IMR-90 (cell line): ENCODE data around the gene RUSF1. TPM values are rescaled to one million over a fixed set of nuclear protein-coding genes. Genes with fewer than 3 reads are reported as not detected.

Experiments
- ATAC-seq: fragments of 200-7000 bp; cut with Tn5 transposase; 2 replicates; pipeline ENCODE4 v1.9.1; 2020; ENCODE audit warnings: low read depth, mild to moderate bottlenecking, moderate library complexity
- BruUV-seq: library from RNA; stranded (reverse); fragments of 400-500 nt; replicated peaks from 2 replicates; lab custom pipeline; 2021; lab: Mats Ljungman, UMichigan
- CTCF ChIA-PET: fragments of 300-600 bp; formaldehyde crosslinking; extraction: SDS; loops from one replicate; lab custom pipeline; 2021; ENCODE audit warnings: antibody characterized with exemption; lab: Yijun Ruan, JAX
- POLR2A ChIA-PET: fragments of 300-600 bp; sonication (Branson Sonifier 250); formaldehyde crosslinking; loops from one replicate; lab custom pipeline; 2022; ENCODE audit warnings: antibody characterized with exemption; ENCODE audit not compliant: unreplicated experiment; lab: Charles Lee
- DNase-seq: peaks from one replicate; pipeline ENCODE4 v3.0.0; 2013
- H2AFZ ChIP-seq: replicated peaks from 2 replicates; pipeline ENCODE3; 2013; ENCODE audit warnings: low read length, mild to moderate bottlenecking; ENCODE audit not compliant: poor library complexity
- H2AK5ac ChIP-seq: 2 replicates; pipeline ENCODE4 v1.6.1; 2013; ENCODE audit warnings: low read depth, low read length, inconsistent platforms
- H2AK9ac ChIP-seq: replicated peaks from 2 replicates; pipeline ENCODE3; 2013; ENCODE audit warnings: mild to moderate bottlenecking, low read depth, low read length, moderate library complexity; ENCODE audit not compliant: poor library complexity
- H2BK120ac ChIP-seq: 2 replicates; pipeline ENCODE4 v1.6.1; 2013; ENCODE audit warnings: low read depth, low read length, inconsistent platforms
- H2BK15ac ChIP-seq: 3 replicates; pipeline ENCODE4 v1.6.1; 2013; ENCODE audit warnings: low read depth, low read length, inconsistent platforms
- H2BK20ac ChIP-seq: 2 replicates; pipeline ENCODE4 v1.6.1; 2013; ENCODE audit warnings: low read depth, mild to moderate bottlenecking, inconsistent platforms, low read length, moderate library complexity
- H2BK5ac ChIP-seq: 2 replicates; pipeline ENCODE4 v1.6.1; 2013; ENCODE audit warnings: mild to moderate bottlenecking, low read depth, low read length, inconsistent platforms; ENCODE audit not compliant: poor library complexity, severe bottlenecking
- H3K14ac ChIP-seq: replicated peaks from 2 replicates; pipeline ENCODE4 v1.6.1; 2013; ENCODE audit warnings: low read depth, low read length, inconsistent platforms
- H3K18ac ChIP-seq: 2 replicates; pipeline ENCODE4 v1.6.1; 2013; ENCODE audit warnings: low read depth, low read length, control low read depth
- H3K23ac ChIP-seq: 2 replicates; pipeline ENCODE4 v1.6.1; 2013; ENCODE audit warnings: low read depth, low read length, inconsistent platforms
- H3K27ac ChIP-seq: 2 replicates; pipeline ENCODE4 v1.5.1; 2013; ENCODE audit warnings: mild to moderate bottlenecking, control low read depth, low read length; ENCODE audit not compliant: insufficient read depth
- H3K27me3 ChIP-seq: 2 replicates; pipeline ENCODE4 v1.6.1; 2013; ENCODE audit warnings: low read length; ENCODE audit not compliant: control insufficient read depth, insufficient read depth
- H3K36me3 ChIP-seq: 2 replicates; pipeline ENCODE4 v1.6.1; 2013; ENCODE audit warnings: low read length, mixed read lengths; ENCODE audit not compliant: control insufficient read depth, insufficient read depth
- H3K4ac ChIP-seq: 2 replicates; pipeline ENCODE4 v1.6.1; 2013; ENCODE audit warnings: low read depth, low read length, inconsistent platforms
- H3K4me1 ChIP-seq: 2 replicates; pipeline ENCODE4 v1.6.1; 2013; ENCODE audit warnings: low read length, mixed read lengths; ENCODE audit not compliant: control insufficient read depth, insufficient read depth
- H3K4me2 ChIP-seq: 2 replicates; pipeline ENCODE4 v1.6.1; 2013; ENCODE audit warnings: low read depth, mild to moderate bottlenecking, control low read depth, low read length, moderate library complexity
- H3K4me3 ChIP-seq: 2 replicates; pipeline ENCODE4 v1.5.1; 2013; ENCODE audit warnings: low read depth, mild to moderate bottlenecking, control low read depth, low read length, moderate library complexity; ENCODE audit not compliant: insufficient read depth
- H3K56ac ChIP-seq: 2 replicates; pipeline ENCODE4 v1.6.1; 2013; ENCODE audit warnings: low read length, inconsistent platforms; ENCODE audit not compliant: insufficient read depth; ENCODE audit errors: extremely low read depth
- H3K79me1 ChIP-seq, 2 experiments: 2 replicates each; pipeline ENCODE4 v1.6.1; 2013; ENCODE audit warnings: low read length in 2 of 2, inconsistent platforms in 1 of 2, low read depth in 1 of 2
- H3K9ac ChIP-seq: 2 replicates; pipeline ENCODE4 v1.6.1; 2013; ENCODE audit warnings: low read depth, low read length, control low read depth
- H3K9me1 ChIP-seq: 2 replicates; pipeline ENCODE4 v1.6.1; 2013; ENCODE audit warnings: low read length, inconsistent platforms; ENCODE audit not compliant: insufficient read depth
- H3K9me3 ChIP-seq: 2 replicates; pipeline ENCODE4 v1.6.1; 2013; ENCODE audit warnings: low read length; ENCODE audit not compliant: control insufficient read depth, insufficient read depth
- H4K20me1 ChIP-seq: 2 replicates; pipeline ENCODE4 v1.6.1; 2013; ENCODE audit warnings: low read length, inconsistent platforms; ENCODE audit not compliant: insufficient read depth
- H4K5ac ChIP-seq: 2 replicates; pipeline ENCODE4 v1.6.1; 2013; ENCODE audit warnings: mild to moderate bottlenecking, low read depth, low read length, control low read depth
- H4K8ac ChIP-seq, 2 experiments: 2 replicates each; pipeline ENCODE4 v1.6.1; 2013; ENCODE audit warnings: low read depth in 2 of 2, low read length in 2 of 2, control low read depth in 1 of 2, inconsistent platforms in 1 of 2
- H4K91ac ChIP-seq: 2 replicates; pipeline ENCODE4 v1.6.1; 2013; ENCODE audit warnings: low read depth, low read length, inconsistent platforms; ENCODE audit not compliant: insufficient read depth
- BHLHE40 ChIP-seq: fragments of 150-350 bp; IDR thresholded peaks from 2 replicates; pipeline ENCODE4 v1.6.1; 2016; ENCODE audit warnings: mild to moderate bottlenecking, low read depth, low read length
- CEBPB ChIP-seq: IDR thresholded peaks from 2 replicates; pipeline ENCODE4 v1.6.1; 2012; ENCODE audit warnings: low read depth, low read length, improper control_type of control experiment
- CHD1 ChIP-seq: IDR thresholded peaks from 2 replicates; pipeline ENCODE4 v1.6.1; 2012; ENCODE audit warnings: low read depth, low read length, improper control_type of control experiment
- RCOR1 ChIP-seq: IDR thresholded peaks from 2 replicates; pipeline ENCODE4 v1.6.1; 2012; ENCODE audit warnings: mild to moderate bottlenecking, low read length, improper control_type of control experiment; ENCODE audit not compliant: insufficient replicate concordance
- WGBS, 2 experiments: methylation state at CpG; one replicate each; pipeline versions ENCODE4 v1.1.5 to v1.1.7; 2013; ENCODE audit warnings: missing lambda C conversion rate in 2 of 2; ENCODE audit not compliant: insufficient read length in 1 of 2; ENCODE audit errors: extremely low coverage in 2 of 2; 5-methylcytosine and 5-hydroxymethylcytosine counted together
- dilution Hi-C: fragments of 300-500 bp; cut with HindIII; formaldehyde crosslinking; loops from one replicate; pipeline ENCODE4 v1.14.3; 2018; ENCODE audit warnings: low sequenced_read_pairs; ENCODE audit not compliant: unreplicated experiment
- in situ Hi-C: fragments of 300-500 bp; cut with MboI; formaldehyde crosslinking; loops from 3 replicates; pipeline ENCODE4 v1.14.3; 2019; ENCODE audit warnings: low sequenced_read_pairs, inconsistent platforms, mixed read lengths
- intact Hi-C: fragments of 100-400 bp; cut with micrococcal nuclease; formaldehyde crosslinking; loops from 2 replicates; pipeline ENCODE4 v1.10.0; 2022
- polyA plus RNA-seq, 3 experiments: library from polyadenylated mRNA; depleted of rRNA; stranded (reverse); fragments of >200 nt; gene quantifications; 2 replicates each; pipeline ENCODE4 v1.2.3, GENCODE V29; 2012; ENCODE audit warnings: low replicate concordance in 1 of 3
- total RNA-seq: library from RNA; depleted of rRNA; stranded (reverse); fragments of >200 nt; gene quantifications from 2 replicates; pipeline ENCODE4 v1.2.3, GENCODE V29; 2012
- TF ChIP-seq, protein P1 (sequence below): fragments of 150-350 bp; IDR thresholded peaks from 2 replicates; pipeline ENCODE4 v1.6.1; 2016; ENCODE audit warnings: low read depth, mild to moderate bottlenecking, low read length, moderate library complexity, borderline replicate concordance

RUSF1 gene
- total and polyA plus RNA-seq, 2 of the 4 experiments (the other 2 are of a cell fraction), result 22.9 to 65.0 TPM

DNA sequence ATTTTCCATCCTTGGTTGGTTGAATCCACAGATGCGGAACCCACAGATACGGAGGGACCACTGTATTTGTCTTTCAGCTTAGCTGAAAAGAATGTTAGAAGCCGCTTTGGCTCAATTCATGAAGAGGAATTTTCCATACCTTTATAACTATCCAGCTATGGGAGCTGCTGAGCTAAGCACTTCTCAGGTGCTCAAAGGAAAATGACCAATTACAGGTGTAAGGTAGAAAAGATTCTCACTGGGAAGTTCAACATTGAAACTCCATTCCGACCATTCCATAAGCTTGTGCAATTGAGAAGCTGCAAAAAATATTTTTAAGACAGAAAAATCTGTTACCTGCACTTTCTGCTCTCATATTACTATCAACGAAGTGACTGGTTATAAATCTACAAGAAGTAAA is 22.2 kb upstream of the RUSF1 start:
- H3K9me3 ChIP-seq, result no peaks in the 10 kb centered on the region
- no peak overlapping the region for H3K9ac ChIP-seq
- H2BK5ac ChIP-seq, result no peak overlapping the region
- no peak overlapping the region for H3K23ac ChIP-seq
- no peak overlapping the region for H2BK15ac ChIP-seq
- dilution Hi-C loops, result no loop called here
- POLR2A ChIA-PET, result no interaction called here
- no peak overlapping the region for H3K18ac ChIP-seq
- no peak overlapping the region for H4K91ac ChIP-seq
- no peaks in the 10 kb centered on the region for H4K20me1 ChIP-seq
- H3K27ac ChIP-seq, result no peak overlapping the region
- TF ChIP-seq, protein P1, sequence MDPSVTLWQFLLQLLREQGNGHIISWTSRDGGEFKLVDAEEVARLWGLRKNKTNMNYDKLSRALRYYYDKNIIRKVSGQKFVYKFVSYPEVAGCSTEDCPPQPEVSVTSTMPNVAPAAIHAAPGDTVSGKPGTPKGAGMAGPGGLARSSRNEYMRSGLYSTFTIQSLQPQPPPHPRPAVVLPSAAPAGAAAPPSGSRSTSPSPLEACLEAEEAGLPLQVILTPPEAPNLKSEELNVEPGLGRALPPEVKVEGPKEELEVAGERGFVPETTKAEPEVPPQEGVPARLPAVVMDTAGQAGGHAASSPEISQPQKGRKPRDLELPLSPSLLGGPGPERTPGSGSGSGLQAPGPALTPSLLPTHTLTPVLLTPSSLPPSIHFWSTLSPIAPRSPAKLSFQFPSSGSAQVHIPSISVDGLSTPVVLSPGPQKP, result no peak
- no peak for TF ChIP-seq RCOR1
- no peak for TF ChIP-seq BHLHE40
- TF ChIP-seq CHD1, result no peak
- no peak for TF ChIP-seq CEBPB
- no peaks in the 10 kb centered on the region for H3K36me3 ChIP-seq
- no peak overlapping the region for H2AK9ac ChIP-seq
- in situ Hi-C loops, result no loop called here
- no peak overlapping the region for H2AFZ ChIP-seq
- BruUV-seq, result no TSS peak
- no peak overlapping the region for H2AK5ac ChIP-seq
- CTCF ChIA-PET, result no interaction called here
- ATAC-seq (no peak), DNase-seq (no peak)
- H3K4me1 ChIP-seq, result peaks cover 4% of the 10 kb centered on the region; the same call in 1 of the 2 replicates
- H3K4me2 ChIP-seq, result no peak overlapping the region
- H4K5ac ChIP-seq, result no peak overlapping the region
- no peaks in the 10 kb centered on the region for H3K79me1 ChIP-seq
- H3K14ac ChIP-seq, result no peak overlapping the region
- H4K8ac ChIP-seq, result no peak overlapping the region
- no peak overlapping the region for H3K4ac ChIP-seq
- no CpG with 5 or more reads among the region's 5 CpGs for WGBS, 2 experiments
- H3K4me3 ChIP-seq, result no peak overlapping the region
- H3K27me3 ChIP-seq, result peaks cover 24% of the 10 kb centered on the region
- no peak overlapping the region for H2BK120ac ChIP-seq
- intact Hi-C loops, result no loop called here
- H3K56ac ChIP-seq, result no peak overlapping the region
- H3K9me1 ChIP-seq, result no peaks in the 10 kb centered on the region
- no peak overlapping the region for H2BK20ac ChIP-seq
